ENCODE measurements around the gene STX18. TPM values are rescaled to one million over a fixed set of nuclear protein-coding genes. Genes with fewer than 3 reads are reported as not detected.
A peak's percentile ranks its signal among the peaks of the same experiment; 100 is the strongest.

STX18 gene
- total RNA-seq, 6 experiments from 2014 or later: 27.5 to 37.1 (median 29.8) TPM

GRCh38 chr4:4408132-4408523 lies 133.7 kb downstream of the STX18 start:
- Mint-ChIP-seq H3K27ac (no peak overlapping the region), H3K4me3 (no peak overlapping the region), H3K36me3 (ENCODE audit: low read depth) (no peaks in the 10 kb centered on the region), H3K4me1 (ENCODE audit: low read depth) (peaks cover 5% of the 10 kb centered on the region), H3K27me3 (ENCODE audit: insufficient read depth) (peaks cover 37% of the 10 kb centered on the region), H3K9me3 (no peaks in the 10 kb centered on the region)
- TF ChIP-seq CTCF (IDR thresholded peaks at IDR 0.05): no peak
- DNase-seq: no peak

GRCh38 chr4:4407299-4408131 lies 134.3 kb downstream of the STX18 start:
- Mint-ChIP-seq H3K27me3 (ENCODE audit: insufficient read depth) (peaks cover 39% of the 10 kb centered on the region), H3K4me1 (ENCODE audit: low read depth) (peaks cover 11% of the 10 kb centered on the region), H3K4me3 (no peak overlapping the region), H3K9me3 (no peaks in the 10 kb centered on the region), H3K27ac (no peak overlapping the region), H3K36me3 (ENCODE audit: low read depth) (no peaks in the 10 kb centered on the region)
- no peak for DNase-seq
- TF ChIP-seq CTCF (IDR thresholded peaks at IDR 0.05): no peak

GRCh38 chr4:4406455-4407298 lies 135.2 kb downstream of the STX18 start:
- Mint-ChIP-seq H3K9me3 (no peaks in the 10 kb centered on the region), H3K27ac (no peak overlapping the region), H3K36me3 (ENCODE audit: low read depth) (no peaks in the 10 kb centered on the region), H3K4me3 (no peak overlapping the region), H3K4me1 (ENCODE audit: low read depth) (peaks cover 12% of the 10 kb centered on the region), H3K27me3 (ENCODE audit: insufficient read depth) (peaks cover 39% of the 10 kb centered on the region)
- DNase-seq: no peak
- no peak for TF ChIP-seq CTCF (IDR thresholded peaks at IDR 0.05)

- Mint-ChIP-seq H3K4me1 (ENCODE audit: low read depth) (peaks cover 12% of the 10 kb centered on the region), H3K9me3 (peaks cover 2% of the 10 kb centered on the region), H3K27ac (no peak overlapping the region), H3K4me3 (no peak overlapping the region), H3K27me3 (ENCODE audit: insufficient read depth) (peaks cover 46% of the 10 kb centered on the region), H3K36me3 (ENCODE audit: low read depth) (no peaks in the 10 kb centered on the region)
- no peak for DNase-seq
- TF ChIP-seq CTCF (IDR thresholded peaks at IDR 0.05): no peak
Observed at GRCh38 chr4:4405358-4405962, 136.4 kb downstream of the STX18 start.

GRCh38 chr4:4402966-4403365 lies 138.9 kb downstream of the STX18 start:
- no peaks in the 10 kb centered on the region for H3K36me3 Mint-ChIP-seq (ENCODE audit: low read depth)
- H3K4me1 Mint-ChIP-seq (ENCODE audit: low read depth): peaks cover 12% of the 10 kb centered on the region
- H3K27ac Mint-ChIP-seq: no peak overlapping the region
- H3K9me3 Mint-ChIP-seq: peaks cover 8% of the 10 kb centered on the region
- H3K4me3 Mint-ChIP-seq: peak overlapping the region; percentile 35; the same call in 1 of the 2 replicates
- peaks cover 48% of the 10 kb centered on the region for H3K27me3 Mint-ChIP-seq (ENCODE audit: insufficient read depth)
- no peak for TF ChIP-seq CTCF (IDR thresholded peaks at IDR 0.05)
- peak; percentile 77 for DNase-seq

Measured in HFFc6 (cell line).